SH-SY5Y (cell line): ENCODE measurements around the gene JAKMIP1.

ENCODE experiments used
- GATA2 ChIP-seq: IDR thresholded peaks from 2 replicates; pipeline ENCODE4 v1.6.1; 2011; ENCODE audit warnings: mild to moderate bottlenecking, low read depth, low read length
- GATA3 ChIP-seq: IDR thresholded peaks from 2 replicates; pipeline ENCODE4 v1.6.1; 2011; ENCODE audit warnings: low read depth, mild to moderate bottlenecking, low read length, moderate library complexity

- no peak for TF ChIP-seq GATA3
- no peak for TF ChIP-seq GATA2
Measured at GRCh38 chr4:6236816-6237390, 36.6 kb upstream of the JAKMIP1 start.
